Measurements from ENCODE around the gene S100A5.
A peak's percentile ranks its signal among the peaks of the same experiment; 100 is the strongest.
"Not testable (repeated sequence)": the region's sequence is repeated elsewhere in the genome, so short reads cannot be mapped to it uniquely, and the experiment has no call there.

The S100A5 gene

DNA sequence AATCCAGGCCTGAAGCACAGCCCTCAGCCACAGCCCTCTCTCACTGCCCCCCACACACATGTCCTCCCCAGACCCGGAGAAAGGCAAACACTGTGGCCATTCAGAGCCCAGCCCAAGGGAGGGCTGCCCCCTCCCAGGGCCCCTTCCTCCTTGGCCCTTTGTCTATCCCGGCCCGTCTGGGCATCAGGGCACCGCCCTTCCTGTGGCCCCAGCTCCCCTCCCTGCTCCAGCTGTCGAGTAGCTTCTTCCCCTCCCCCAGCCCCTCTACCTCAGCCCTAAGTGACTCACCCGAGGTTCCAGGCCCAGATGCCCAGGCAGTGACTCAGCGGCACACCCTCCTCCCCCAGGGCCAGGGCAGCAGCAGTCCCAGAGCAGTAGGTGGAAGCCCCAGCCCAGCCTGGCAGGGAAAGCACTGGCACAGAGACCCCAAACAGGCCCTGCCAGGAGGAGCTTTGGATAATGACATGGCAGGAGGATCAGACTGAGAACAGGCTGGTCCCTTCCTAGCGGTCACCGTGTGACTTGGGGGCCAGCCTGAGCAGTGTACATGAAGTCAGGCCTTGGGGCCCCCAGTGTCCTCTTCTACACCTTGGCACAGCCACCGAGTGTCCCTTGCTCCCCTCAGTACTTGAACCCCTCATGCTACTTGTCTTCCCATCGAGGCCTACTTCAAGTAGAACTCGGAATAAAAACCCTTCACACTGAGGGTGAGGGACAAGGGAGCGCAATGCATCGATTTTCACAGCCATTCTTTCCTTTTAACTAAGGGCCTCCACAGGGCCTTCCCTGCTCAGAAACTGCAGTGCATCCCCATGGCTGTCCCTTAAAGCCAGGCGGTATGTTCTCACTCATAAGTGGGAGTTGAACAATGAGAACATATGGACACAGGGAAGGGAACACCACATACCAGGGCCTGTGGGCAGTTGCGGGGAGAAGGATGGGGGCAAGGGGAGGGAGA, 26.0 kb upstream of the S100A5 start:
- DNase-seq = peak; percentile 65

DNA sequence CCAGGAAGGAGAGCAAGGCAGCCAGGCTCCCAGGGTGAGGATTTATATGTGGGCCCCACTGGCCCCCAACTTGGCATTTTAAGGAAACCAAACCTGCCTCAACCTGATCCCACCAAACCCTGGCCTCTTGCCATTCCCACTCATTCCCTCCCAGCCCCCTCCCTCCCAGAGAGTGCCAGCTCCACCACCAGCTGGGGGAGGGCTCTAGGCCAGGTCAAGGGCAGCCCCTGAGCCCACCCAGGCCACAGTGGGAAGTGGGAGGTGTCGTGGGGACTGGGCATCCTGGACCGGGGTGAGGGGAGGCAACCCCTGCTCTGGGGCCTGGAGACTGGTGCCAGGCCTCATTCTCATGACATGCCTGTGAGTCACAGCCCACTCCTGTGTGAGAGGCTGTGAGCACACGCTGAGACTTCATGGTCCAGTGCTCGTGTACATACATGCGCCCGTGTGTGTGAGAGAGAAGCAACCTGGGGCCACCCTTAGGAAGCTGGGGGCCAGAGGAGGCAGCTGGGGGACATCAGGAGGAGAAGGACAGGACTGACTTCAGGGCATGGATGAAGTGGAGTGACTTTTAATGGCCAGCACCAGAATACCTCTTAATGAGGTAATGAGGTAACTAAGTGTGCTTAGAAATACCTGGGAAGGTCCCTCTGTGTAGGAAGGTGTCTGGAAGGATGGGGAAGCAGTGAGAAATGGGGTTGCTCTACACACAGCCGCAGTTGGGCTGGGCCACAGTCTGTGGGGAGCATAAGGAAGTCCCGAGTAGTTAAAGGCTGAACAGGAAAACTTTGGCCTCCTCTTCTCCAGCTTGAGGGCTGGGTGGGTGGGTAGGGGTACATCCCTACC, 25.0 kb upstream of the S100A5 start, which contains the start of gene S100A2:
S100A2 (minus strand) TSS at position 316 of the 846 bp plus-strand sequence. CDS start 1,967 bp downstream, outside the sequence.
- no peak for DNase-seq

DNA sequence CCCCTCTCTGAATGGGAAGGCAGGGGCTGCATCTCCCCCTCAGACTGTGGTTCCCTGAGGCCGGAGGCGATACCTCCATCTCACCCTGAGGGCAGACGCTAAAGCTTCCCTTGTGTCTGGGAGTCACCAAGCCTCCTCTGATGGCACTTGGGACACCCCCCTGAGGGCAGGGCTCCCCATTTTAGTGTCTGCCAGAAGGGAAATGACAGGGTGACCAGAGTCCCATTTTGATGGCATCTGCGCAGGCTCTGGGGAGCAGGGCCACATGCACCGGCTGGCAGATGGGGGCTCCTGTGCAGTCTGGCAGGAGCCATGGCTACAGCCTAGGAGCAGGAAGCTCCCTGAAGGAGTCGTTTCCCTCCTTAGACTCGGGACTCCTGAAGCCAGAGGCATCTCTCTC, 23.3 kb upstream of the S100A5 start:
- no peak for DNase-seq

DNA sequence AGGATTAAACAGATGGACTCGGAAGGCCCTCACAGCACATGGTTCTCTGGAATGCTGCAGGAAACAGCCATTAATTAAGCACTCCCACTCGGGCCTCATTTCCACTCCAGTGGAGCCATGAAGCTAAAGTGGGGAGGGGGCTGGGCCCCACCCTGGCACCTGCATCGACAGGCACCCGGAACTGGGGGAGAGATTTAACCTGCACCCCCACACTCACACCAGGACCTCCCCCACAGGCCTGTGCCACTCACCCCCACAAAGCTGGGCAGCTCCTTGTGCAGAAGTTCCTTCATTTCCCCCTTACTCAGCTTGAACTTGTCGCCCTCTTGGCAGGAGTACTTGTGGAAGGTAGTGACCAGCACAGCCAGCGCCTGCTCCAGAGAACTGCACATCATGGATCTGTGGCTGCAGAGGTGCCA, 22.8 kb upstream of the S100A5 start:
- no peak for DNase-seq

DNA sequence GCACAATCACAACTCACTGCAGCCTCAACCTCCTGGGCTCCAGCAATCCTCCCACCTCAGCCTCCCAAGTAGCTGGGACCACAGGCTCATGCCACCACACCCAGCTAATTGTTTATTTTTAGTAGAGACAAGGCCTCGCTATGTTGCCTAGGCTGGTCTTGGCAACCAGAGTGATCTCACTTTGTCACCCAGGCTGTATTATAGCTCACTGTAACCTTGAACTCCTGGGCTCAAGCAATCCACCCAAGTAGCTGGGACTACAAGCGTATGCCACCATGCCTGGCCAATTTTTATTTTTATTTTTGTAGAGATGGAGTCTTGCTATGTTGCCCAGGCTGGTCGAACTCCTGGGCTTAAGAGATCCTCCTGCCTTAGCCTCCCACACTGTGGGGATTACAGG, 21.3 kb upstream of the S100A5 start:
- DNase-seq = not testable (repeated sequence)

DNA sequence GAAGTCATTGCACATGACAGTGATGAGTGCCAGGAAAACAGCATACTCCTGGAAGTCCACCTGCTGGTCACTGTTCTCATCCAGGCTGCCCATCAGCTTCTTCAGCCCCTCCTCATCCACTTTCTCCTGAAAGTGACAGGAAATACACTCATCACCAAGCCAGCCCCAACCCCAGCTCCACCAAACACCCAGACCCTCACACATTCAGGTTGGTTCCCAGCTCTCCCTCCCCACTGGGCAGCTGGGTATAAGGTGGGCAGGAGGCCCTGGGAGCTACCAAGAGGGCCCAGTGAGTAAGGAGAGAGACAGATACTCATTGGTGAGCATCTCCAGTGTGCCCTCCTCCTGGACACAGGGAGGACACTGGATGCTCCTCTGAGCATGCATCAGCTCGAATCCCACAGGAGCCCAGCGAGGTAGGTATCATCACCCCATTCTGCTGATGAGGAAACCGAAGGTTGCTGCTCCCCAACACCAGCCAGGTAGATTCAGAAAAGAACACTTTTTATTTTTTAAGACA, 20.8 kb upstream of the S100A5 start:
- no peak for DNase-seq

DNA sequence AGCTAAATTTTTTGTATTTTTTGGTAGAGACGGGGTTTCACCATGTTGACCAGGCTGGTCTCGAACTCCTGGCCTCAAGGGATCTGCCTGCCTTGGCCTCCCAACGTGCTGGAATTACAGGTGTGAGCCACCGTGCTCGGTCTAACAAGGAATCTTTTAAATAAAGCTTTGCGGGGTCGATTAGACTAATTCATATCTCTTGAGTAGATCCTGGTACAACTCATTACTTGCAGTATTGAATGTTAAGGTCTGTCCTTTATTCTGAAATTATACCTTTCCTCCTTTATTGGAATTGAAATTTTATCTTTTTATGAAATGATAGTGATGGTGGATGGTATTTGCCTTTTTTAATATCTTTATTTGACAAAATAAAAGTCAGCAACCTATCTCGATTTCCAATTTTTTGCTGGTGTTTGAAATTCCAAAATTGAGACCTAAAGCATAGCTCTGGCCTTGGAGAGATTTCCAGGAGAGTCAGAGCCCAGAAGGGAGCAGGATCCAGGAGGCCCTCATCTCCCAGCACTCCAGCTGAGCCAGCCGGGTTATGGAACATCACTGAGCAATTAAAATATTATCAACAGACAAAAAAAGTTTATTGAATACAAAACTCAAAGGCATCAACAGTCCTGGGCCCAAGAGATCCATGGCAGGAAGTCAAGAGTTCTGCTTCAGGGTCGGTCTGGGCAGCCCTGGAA, 20.2 kb upstream of the S100A5 start:
- DNase-seq = no peak

DNA sequence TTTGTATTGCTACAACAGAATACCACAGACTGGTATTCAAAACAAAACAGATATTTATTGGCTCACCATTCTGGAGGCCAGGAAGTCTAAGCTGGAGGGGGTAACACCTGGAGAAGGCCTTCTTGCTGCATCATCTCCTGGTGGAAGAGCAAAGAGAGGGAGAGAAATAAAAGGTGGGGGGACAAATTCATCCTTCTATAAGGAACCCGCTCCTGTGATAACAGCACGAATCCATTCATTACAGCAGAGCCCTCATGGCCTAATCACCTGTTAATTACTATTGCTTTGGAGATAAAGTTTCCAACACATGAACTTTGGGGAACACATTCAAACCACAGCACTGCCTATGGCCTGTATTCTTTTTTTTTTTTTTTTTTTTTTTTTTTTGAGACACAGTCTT, 19.5 kb upstream of the S100A5 start:
- DNase-seq = no peak

DNA sequence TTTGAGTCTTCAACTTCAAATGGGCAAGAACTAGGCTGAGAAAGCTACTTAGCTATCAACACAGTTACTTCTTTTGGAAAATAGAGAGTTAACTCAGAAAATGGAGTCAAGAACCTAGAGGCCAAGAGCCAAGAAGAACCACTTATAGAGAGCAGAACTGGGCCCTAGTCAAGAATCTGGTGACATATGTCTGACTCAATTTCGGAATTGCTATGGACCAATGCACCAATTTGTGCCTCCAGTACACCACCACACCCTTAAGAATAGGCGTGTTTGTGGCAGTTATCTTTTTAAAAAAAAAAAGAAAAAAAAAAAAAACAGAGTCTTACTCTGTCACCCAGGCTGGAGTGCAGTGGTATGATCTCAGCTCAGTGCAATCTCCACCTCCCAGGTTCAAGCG, 17.1 kb upstream of the S100A5 start:
- no peak for DNase-seq

DNA sequence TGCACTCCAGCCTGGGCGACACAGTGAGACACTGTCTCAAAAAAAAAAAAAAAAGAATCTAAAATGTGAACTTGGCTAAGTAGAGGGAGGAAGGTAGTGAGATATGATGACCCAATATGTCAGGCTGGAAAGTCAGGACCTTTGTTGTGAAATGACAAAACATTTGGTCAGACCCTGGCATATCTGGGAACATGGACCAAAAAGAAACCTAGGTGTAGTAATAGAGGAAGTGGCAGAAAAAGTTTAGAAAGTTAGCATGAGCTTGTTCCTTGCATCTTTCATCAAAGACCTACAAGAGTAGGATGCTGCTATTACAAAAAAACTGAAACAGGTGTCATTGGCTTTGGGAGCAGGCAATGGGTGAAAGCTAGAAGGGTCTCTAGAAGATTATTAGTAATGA, 15.6 kb upstream of the S100A5 start:
- no peak for DNase-seq

DNA sequence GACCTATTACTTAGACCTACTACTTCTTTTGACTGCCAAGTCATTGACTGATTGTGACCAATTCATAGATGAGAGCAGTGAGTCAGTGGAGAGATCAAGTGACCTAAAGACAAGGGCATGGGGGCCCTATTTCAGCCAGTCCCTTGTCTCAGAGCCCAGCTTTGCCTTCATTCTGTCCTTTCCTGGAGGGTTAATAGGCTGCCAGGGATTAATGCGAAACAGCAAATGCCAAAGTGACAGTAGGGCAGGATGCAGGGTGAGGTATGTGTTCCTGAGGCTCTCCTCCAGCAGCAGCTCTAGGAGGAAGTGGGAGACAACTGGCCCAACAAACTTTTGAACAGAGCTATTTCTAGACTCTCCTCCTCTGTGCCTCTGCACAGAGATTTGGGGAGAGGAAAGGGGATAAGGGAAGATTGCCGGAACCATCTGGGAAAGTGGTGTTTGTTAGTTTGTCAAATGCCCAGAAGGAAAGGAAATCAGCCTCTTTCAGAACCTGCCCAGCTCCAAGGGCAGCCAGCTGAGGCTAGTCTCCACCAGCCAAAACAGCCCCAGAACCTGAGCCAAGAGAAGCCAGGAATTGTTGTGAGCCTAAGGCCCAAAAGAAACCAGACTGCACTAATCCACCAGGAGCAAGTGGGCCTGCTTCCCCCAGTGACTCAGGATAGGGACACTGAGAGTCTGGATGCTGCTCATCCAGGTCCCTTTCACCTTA, 13.3 kb upstream of the S100A5 start:
- no peak for DNase-seq

DNA sequence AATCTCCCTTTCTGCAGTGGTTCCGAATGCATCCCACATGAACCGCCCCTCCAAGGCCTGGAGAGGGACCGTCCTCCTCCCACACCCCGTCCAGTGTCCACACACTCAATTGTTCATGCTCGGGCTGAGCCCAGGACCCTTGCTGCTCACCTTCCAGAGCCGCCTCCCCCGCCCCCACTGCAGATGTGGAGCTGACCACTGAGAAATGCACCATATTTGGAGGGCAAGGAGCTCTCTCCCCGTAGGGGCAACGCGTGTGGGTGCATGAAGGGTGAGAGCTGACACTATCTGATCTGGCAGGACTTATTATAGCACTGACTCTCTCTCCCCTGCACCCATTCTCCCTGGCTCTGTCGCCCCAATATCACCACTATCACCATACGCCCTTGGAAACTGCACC, 12.4 kb upstream of the S100A5 start:
- DNase-seq = no peak

DNA sequence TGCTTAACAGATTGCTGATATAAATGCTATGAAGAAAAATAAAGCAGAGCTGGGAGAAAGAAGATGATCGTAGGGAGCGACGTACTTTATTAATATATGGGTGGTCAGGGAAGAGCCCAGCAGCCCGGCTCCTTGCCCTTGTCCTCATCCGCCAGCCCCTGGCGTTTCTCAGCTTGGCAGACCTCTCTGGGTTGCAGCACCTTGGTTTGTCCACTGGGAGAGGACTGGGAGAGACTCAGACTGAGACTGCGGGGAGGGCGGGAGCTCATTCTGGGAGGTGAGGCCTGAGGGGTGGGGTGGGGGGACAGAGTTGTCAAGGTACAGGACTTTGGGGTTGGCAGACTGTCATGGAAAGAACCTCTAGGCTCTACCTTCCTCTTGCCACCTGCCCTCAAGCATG, 11.6 kb upstream of the S100A5 start:
- no peak for DNase-seq

DNA sequence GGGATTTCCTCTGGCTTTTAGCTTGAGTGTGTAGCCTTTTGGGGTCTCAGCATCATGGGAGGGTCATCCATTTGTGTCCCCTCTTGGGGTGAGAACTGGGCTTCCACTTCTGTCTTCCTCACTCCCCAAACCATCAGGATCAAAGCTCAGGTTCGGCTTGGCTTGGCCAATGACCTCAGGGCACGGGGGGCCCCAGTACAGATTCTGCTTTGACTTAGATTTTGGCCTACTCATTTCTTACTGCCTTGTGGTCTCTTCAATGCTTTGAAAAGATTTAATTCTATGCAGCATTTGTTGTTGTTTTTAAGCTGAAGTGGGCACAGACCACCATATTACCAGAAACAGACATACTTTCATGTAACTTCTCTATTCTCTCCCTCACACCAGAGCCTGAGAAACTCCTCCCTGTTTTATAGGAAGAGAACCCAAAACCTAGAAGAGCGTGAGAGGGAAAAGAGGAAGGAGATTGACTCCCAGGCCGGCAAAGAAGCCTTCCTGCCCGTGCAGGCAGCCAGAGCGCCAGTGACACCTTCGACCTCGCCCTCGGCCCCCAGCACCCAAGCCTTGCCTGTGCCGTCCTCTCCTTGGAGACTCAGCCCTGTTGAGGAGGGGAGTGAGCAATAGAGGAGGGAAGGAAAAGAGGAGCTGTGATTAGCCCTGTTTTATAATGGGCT, 10.2 kb upstream of the S100A5 start:
- DNase-seq = no peak

DNA sequence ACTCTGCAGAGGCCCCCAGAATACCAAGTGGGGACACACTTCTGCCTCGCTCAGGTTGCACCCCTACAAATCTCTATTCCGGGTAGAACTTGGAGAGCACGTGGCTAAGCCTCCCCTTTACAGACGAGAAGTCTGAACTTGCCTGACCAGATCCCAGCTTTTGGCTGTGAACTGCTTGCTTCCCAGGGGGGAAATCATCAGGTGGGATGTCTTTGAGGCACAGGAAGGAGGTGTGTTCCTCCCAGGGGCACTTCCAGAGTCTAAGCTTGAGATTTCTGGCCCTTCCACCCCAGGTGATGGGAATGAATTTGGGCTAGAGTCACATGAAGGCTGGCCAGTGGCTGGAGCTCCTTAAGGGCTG, 9.6 kb upstream of the S100A5 start:
- DNase-seq = no peak

DNA sequence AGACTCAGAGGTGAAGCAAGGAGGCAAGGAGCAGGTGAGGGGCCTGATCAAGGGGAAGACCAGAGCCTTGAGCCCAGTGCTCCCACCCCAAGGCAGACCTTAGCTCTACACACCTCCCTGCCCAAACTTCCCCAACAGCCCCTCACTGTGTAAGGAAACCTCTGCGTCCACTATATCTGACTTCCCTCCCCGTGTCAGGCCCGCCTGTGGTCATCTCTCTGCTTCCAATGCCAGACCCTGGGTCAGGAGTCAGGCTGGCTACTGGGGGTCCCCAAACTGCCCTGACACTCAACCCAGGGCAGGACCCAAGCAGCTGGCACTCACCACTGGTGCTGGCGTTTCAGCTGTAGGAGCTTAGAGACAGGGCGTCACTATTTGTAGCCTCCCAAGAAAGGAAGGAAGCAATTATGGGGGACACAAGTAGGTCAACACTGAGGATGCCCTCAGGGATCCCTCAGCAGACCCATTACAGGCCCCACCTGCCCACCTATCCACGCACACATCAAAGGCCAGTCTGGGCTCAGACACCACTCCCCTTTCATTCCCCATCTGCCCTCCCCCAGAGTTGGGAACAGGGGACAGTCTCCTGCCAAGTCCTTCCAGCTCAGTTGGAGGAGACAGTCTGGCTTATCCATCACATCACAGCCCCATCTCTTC, 9.1 kb upstream of the S100A5 start:
- DNase-seq = no peak

DNA sequence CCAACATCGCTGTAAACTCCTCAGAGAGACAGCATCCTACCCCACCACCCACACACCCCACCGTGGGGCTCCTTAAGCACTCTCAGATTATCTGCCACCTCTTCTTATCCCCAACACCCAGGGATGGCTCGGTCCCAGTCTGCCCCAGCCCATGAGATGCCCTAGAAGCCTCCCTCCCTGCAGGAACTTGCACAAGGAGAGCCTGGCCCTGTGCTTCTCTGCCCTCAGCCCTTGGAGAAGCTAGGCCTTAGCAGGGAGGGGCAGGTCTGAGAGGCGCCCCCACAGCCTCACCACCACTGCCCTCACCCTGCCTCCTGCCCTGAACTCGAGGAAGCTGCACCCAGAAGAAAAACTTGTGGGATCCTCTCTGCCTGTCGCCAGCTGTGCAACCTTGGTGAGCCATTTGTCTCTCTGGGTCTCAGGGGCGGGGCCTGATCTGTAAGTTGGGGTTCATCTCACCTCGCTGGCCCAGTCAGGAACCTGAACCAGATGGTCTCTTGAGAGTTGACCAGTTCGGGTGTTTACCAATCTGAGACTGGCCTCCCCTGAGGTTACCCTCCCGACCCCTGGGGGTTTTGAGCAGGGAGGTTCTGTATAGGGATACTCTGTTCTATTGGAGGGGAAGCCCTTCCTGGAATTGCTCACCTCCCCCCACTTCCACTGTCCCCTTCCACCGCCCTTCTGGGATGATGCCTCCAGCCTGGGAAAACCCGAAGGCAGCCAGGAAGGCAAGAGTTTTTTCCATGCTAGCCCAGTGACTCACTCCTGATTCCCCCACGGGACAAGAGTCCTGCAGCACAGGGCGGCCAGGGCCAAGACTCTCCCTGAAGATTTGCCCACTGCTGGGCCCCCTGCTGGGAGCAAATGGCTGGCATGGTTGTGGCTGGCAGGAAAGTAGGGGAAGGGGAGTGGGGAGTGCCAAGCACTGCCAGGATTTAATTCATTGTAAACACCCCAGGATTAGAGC, 8.3 kb upstream of the S100A5 start, which contains the start of gene S100A3:
S100A3 (minus strand) TSS at position 537 of the 967 bp plus-strand sequence. CDS start 773 bp downstream, outside the sequence.
- no peak for DNase-seq

DNA sequence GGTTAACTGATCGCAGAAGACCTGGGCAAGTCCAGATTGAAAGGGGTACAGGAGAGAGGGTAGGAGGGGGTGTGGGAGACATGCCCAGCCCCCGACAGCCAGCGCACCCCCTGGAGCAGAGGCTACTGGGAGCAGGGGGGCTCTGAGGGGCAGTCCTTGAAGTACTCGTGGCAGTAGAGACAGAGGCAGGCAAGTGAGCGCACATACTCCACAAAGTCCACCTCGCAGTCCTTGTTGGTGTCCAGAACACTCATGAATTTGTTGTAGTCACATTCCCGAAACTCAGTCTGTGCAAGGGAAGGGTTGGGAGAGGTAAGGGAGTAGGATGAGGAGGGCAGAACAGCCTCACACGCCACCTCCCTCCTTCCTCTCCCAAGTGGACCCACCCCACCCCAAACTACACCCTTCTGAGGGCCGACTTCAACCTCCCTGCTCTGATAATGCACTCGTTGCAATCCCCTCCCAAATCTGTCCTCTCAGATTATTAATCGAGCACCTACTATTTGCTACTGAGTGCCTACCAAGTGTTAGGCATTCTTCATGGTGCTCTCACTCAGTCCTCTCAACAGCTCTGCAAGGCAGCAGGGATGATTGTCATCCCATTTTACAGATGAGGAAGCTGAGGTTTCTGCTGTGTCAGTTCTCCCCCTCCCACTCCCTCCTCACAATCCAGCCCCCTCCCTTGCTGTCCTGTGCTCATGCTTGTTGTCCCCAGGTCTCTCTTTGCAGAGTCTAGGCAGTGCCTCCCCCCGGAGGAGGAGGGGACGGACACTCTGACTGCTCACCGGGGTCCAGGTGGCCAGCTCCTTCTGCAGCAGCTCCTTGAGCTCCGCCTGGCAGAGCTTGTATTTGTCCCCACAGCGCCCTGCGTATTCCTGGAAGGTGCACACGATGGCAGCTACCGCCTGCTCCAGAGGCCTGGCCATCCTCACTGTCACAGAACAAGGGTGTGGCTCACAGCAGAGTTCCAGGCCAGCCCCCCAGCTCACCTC, 7.1 kb upstream of the S100A5 start:
- DNase-seq = no peak

Measured in effector CD4-positive, alpha-beta T cell (primary cell).